Measurements from ENCODE around the gene ATXN1. TPM values are rescaled to one million over a fixed set of nuclear protein-coding genes. Genes with fewer than 3 reads are reported as not detected.

The ATXN1 gene
- total and polyA plus RNA-seq, 2 of the 13 experiments (the other 11 are each of a cell fraction or from before 2014, with no cell fraction given), result 20.7 to 39.5 TPM

- TF ChIP-seq ZFY (CRISPR knock-in tag; IDR thresholded peaks at IDR 0.05), result peak; percentile 46; the same call in 1 of the 2 replicates
- no peak for TF ChIP-seq FOXP4 (CRISPR knock-in tag; IDR thresholded peaks at IDR 0.05)
- TF ChIP-seq ZSCAN9 (CRISPR knock-in tag; IDR thresholded peaks at IDR 0.05; ENCODE audit: borderline replicate concordance), result no peak
- TF ChIP-seq ZNF761 (CRISPR knock-in tag; conservative IDR thresholded peaks at IDR 0.05), result no peak
- no peak for TF ChIP-seq SOX5 (CRISPR knock-in tag; IDR thresholded peaks at IDR 0.05; ENCODE audit: borderline replicate concordance)
- no peak for TF ChIP-seq ZNF282 (IDR thresholded peaks at IDR 0.05; ENCODE audit: partially characterized antibody)
- 0 out of 2 replicates have a peak, but pooled peaks have one; percentile 7 for TF ChIP-seq FOSL2 (CRISPR knock-in tag; IDR thresholded peaks at IDR 0.05)
- TF ChIP-seq MTF2 (CRISPR knock-in tag; IDR thresholded peaks at IDR 0.05; ENCODE audit: borderline replicate concordance), result no peak
- no peak for TF ChIP-seq PREB (CRISPR knock-in tag; IDR thresholded peaks at IDR 0.05)
- no peak for TF ChIP-seq ZNF879 (CRISPR knock-in tag; IDR thresholded peaks at IDR 0.05)
- TF ChIP-seq ZZZ3 (CRISPR knock-in tag; IDR thresholded peaks at IDR 0.05; ENCODE audit: borderline replicate concordance), result no peak
- TF ChIP-seq NONO (IDR thresholded peaks at IDR 0.05), result no peak
- TF ChIP-seq NONO (CRISPR knock-in tag; conservative IDR thresholded peaks at IDR 0.05), result no peak
- no peak for TF ChIP-seq E2F1 (CRISPR knock-in tag; IDR thresholded peaks at IDR 0.05)
- peak; percentile 60 for TF ChIP-seq RXRA (CRISPR knock-in tag; IDR thresholded peaks at IDR 0.05)
- no peak for TF ChIP-seq SIN3B (IDR thresholded peaks at IDR 0.05; ENCODE audit: low read length)
- TF ChIP-seq KLF12 (CRISPR knock-in tag; IDR thresholded peaks at IDR 0.05; ENCODE audit: borderline replicate concordance), result no peak
- no peak for TF ChIP-seq NFE2L1 (CRISPR knock-in tag; IDR thresholded peaks at IDR 0.05; ENCODE audit: borderline replicate concordance)
- TF ChIP-seq SALL1 (CRISPR knock-in tag; IDR thresholded peaks at IDR 0.05), result 0 out of 2 replicates have a peak, but pooled peaks have one; percentile 30
- no peak for TF ChIP-seq TFDP1 (CRISPR knock-in tag; IDR thresholded peaks at IDR 0.05; ENCODE audit: borderline replicate concordance)
- no peak for TF ChIP-seq ZNF326 (CRISPR knock-in tag; IDR thresholded peaks at IDR 0.05; ENCODE audit: borderline replicate concordance)
- no peak for TF ChIP-seq ZNF652 (CRISPR knock-in tag; IDR thresholded peaks at IDR 0.05; ENCODE audit: borderline replicate concordance, low read depth)
- 0 out of 2 replicates have a peak, but pooled peaks have one; percentile 50 for TF ChIP-seq ZNF205 (CRISPR knock-in tag; IDR thresholded peaks at IDR 0.05)
- TF ChIP-seq RXRB (CRISPR knock-in tag; IDR thresholded peaks at IDR 0.05; ENCODE audit: borderline replicate concordance), result peak; percentile 28; the same call in 1 of the 2 replicates
- no peak for TF ChIP-seq RFXANK (CRISPR knock-in tag; IDR thresholded peaks at IDR 0.05)
- TF ChIP-seq RFXAP (CRISPR knock-in tag; IDR thresholded peaks at IDR 0.05; ENCODE audit: borderline replicate concordance), result 0 out of 2 replicates have a peak, but pooled peaks have one; percentile 72
- no peak for TF ChIP-seq TCF7 (IDR thresholded peaks at IDR 0.05; ENCODE audit: low read depth)
- TF ChIP-seq ZBTB7B (CRISPR knock-in tag; IDR thresholded peaks at IDR 0.05), result no peak
Measured at GRCh38 chr6:16803294-16804200, 42.3 kb upstream of the ATXN1 start (continued).
